Lower leg skin (tissue), 3 donors: ENCODE results near the gene CFAP58.

Source experiments
- CTCF ChIP-seq, 3 donors: fragments of 450-650 bp; IDR thresholded peaks; one replicate each; pipeline ENCODE4 v1.5.1; 2016; ENCODE audit warnings: antibody characterized with exemption in 3 of 3, mild to moderate bottlenecking in 3 of 3, moderate library complexity in 2 of 3
- POLR2A ChIP-seq, 2 donors: fragments of 450-650 bp; IDR thresholded peaks; one replicate each; pipeline ENCODE4 v1.6.1; 2016 to 2017; ENCODE audit warnings: antibody characterized with exemption in 2 of 2, mild to moderate bottlenecking in 1 of 2, moderate library complexity in 1 of 2

DNA sequence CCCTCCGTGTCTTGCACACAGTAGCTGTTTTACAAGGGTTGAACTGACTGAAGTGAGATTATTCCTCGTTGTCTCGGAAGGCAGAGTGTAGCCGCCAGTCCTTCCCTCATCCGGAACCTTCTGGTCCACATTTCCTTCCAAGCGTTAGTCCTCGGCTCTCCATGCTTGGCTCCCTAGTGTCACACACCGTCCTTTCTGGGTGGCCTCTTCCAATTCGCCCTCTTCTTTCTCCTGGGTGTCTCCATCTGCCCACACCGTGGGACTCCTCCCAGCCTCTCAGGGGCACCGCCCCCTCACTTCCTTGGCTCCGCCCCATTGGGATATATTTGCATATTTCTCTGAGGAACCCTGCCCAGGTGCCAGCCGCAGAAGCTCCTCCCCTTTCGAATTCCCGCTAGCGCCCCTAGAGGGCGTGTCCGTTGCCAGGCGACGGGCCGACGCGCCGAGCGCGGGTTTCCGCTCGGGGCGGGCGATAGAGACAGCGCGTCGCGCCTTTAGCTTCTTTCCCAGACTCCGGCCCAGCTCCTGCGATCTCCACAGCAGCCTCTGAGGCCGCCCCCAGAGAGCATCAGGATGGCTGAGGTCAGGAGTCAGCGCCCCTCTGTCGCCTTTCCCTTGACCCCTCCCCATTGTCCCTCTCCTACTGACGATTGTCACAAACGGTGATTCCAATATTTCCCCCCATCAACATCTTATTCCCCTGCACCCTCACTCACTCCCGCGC lies at the start of gene CFAP58:
- TF ChIP-seq CTCF (IDR thresholded peaks at IDR 0.05) (no peak), POLR2A (IDR thresholded peaks at IDR 0.05) (no peak)
